Ovary (tissue), 9 donors: ENCODE results near the gene CCDC141. TPM values are rescaled to one million over a fixed set of nuclear protein-coding genes. Genes with fewer than 3 reads are reported as not detected.

ENCODE experiments used
- DNase-seq, 5 donors: peaks; one replicate each; pipeline ENCODE4 v3.0.0-alpha.2; 2019 to 2020
- H3K27ac ChIP-seq, 2 donors: fragments of 200-600 bp; one replicate each; pipeline versions ENCODE4 v1.5.1 to v1.8.0; 2019 to 2022
- H3K27me3 ChIP-seq: fragments of 200-600 bp; one replicate; pipeline ENCODE4 v1.8.0; 2022
- H3K36me3 ChIP-seq: fragments of 200-600 bp; sonication (generic); one replicate; pipeline ENCODE4 v1.5.1; 2019
- H3K4me1 ChIP-seq: one replicate; pipeline ENCODE4 v1.8.1; 2013; ENCODE audit warnings: mild to moderate bottlenecking, moderate library complexity; ENCODE audit not compliant: insufficient read depth
- H3K4me3 ChIP-seq: fragments of 200-600 bp; sonication (generic); one replicate; pipeline ENCODE4 v1.5.1; 2017
- H3K9me3 ChIP-seq, 2 donors: fragments of 200-600 bp in 1 of 2; sonication (generic) in 1 of 2; one replicate each; pipeline versions ENCODE4 v1.5.1 to v1.8.1; 2013 to 2019; ENCODE audit warnings: mild to moderate bottlenecking in 1 of 2, moderate library complexity in 1 of 2
- EP300 ChIP-seq: sonication (generic); formaldehyde crosslinking; IDR thresholded peaks from one replicate; pipeline ENCODE4 v1.6.1; 2017; ENCODE audit warnings: antibody characterized with exemption
- POLR2A ChIP-seq: fragments of 450-650 bp; IDR thresholded peaks from one replicate; pipeline ENCODE4 v1.6.1; 2017; ENCODE audit warnings: antibody characterized with exemption, mild to moderate bottlenecking, moderate library complexity
- WGBS, 3 donors: extraction: QIAGEN DNeasy Blood & Tissue Kit in 1 of 3; methylation state at CpG; one replicate each; pipeline versions ENCODE4 v1.1.5 to v1.1.7; 2013 to 2017; 5-methylcytosine and 5-hydroxymethylcytosine counted together
- intact Hi-C, 4 donors: fragments of 100-400 bp; cut with DNase I; formaldehyde crosslinking; loops; one replicate each; pipeline versions ENCODE4 v1.11.0 to v1.15.1; 2022 to 2023
- polyA plus RNA-seq, 2 donors: library from polyadenylated mRNA; stranded (reverse); fragments of 200-250 nt in 1 of 2; fragments of 350-450 nt in 1 of 2; fragmentation: Illumina TruSeq in 1 of 2; extraction: RNeasy Lipid Tissue Mini Kit (QIAGEN cat#74804) in 1 of 2; gene quantifications; one replicate each; pipeline ENCODE4 v1.2.3, GENCODE V29; 2013 to 2014
- total RNA-seq, 7 donors: library from RNA; depleted of rRNA in 2 of 7; stranded (reverse); fragments of >200 nt in 2 of 7; fragmentation: NEBNext Ultra II Directional in 3 of 7; extraction: Animal tissue kit (Norgen Biotek cat#: 25700) in 3 of 7; gene quantifications; one replicate each; pipeline versions ENCODE4 v1.1.0 to v1.2.4, GENCODE V29; 2016 to 2023
- TF ChIP-seq, protein P1 (sequence below), 3 donors: fragments of 450-650 bp in 2 of 3; fragments of 200-600 bp in 1 of 3; IDR thresholded peaks; one replicate each; pipeline versions ENCODE4 v1.5.1 to v1.8.0; 2016 to 2022; ENCODE audit warnings: antibody characterized with exemption in 3 of 3, mild to moderate bottlenecking in 1 of 3
- donor health status: DM: no; HTN: no; CAD: no; lungs with moderate emphysema.
- donor health status: DM: no; HTN: no; CAD: no.
- donor health status: Bipolar disorder and iron deficiency.
- donor health status: DM: yes; HTN: yes; CAD: no.
- donor health status: DM: no; HTN: no; CAD: no.
- donor health status: DM: yes; HTN: yes; CAD: no.

Gene CCDC141
- total and polyA plus RNA-seq, 9 donors, result 0.35 to 6.2 (median 0.77) TPM

DNA sequence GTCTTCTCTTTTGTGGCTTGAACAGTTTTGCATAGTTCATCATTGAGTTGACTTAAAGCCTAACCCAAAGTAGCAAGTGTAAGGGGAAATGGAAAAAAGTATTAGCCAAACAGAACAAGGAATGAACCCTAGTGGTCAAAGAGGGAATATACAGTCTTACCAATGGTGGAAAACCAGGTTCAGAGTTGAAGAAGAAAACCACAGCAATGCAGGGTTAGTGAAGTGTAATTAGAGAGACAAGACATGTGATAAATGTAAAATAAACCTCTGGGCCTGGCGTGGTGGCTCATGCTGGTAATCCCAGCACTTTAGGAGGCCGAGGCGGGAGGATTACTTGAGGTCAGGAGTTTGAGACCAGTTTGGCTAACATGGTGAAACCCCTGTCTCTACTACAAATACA is 245.1 kb downstream of the CCDC141 start:
- no peak for TF ChIP-seq POLR2A
- no peak for TF ChIP-seq EP300
- TF ChIP-seq, protein P1, sequence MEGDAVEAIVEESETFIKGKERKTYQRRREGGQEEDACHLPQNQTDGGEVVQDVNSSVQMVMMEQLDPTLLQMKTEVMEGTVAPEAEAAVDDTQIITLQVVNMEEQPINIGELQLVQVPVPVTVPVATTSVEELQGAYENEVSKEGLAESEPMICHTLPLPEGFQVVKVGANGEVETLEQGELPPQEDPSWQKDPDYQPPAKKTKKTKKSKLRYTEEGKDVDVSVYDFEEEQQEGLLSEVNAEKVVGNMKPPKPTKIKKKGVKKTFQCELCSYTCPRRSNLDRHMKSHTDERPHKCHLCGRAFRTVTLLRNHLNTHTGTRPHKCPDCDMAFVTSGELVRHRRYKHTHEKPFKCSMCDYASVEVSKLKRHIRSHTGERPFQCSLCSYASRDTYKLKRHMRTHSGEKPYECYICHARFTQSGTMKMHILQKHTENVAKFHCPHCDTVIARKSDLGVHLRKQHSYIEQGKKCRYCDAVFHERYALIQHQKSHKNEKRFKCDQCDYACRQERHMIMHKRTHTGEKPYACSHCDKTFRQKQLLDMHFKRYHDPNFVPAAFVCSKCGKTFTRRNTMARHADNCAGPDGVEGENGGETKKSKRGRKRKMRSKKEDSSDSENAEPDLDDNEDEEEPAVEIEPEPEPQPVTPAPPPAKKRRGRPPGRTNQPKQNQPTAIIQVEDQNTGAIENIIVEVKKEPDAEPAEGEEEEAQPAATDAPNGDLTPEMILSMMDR (IDR thresholded peaks at IDR 0.05), result no peak
- H3K27me3 ChIP-seq, result no peaks in the 10 kb centered on the region
- no peaks in the 10 kb centered on the region for H3K9me3 ChIP-seq
- H3K4me1 ChIP-seq, result no peaks in the 10 kb centered on the region
- H3K36me3 ChIP-seq, result no peaks in the 10 kb centered on the region
- DNase-seq, result no peak
- WGBS, 3 donors, result 59 to 97% (median 96%) methylated on average over 3 of the region's 3 CpGs
- intact Hi-C loops, result no loop called here
- no peak overlapping the region for H3K27ac ChIP-seq
- no peak overlapping the region for H3K4me3 ChIP-seq

DNA sequence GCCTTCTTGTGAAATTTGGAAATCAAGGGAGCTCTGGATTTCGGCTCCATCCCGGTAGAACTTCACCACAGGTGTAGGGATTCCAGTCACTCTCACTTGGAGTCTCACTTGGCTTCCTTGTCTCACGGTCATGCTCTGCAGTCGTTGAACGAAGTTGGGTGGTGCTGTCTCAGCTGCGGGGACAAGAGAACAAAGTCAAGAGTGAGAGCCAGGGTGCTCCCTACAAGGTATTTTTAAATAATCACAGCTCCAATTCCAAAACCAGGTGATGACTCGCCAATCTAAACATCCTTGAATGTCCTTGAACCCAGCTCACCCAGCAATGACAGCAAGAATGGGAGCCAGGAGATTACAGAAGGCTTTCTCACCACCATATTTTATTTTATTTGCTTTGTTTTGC is 249.4 kb downstream of the CCDC141 start:
- H3K36me3 ChIP-seq, result no peaks in the 10 kb centered on the region
- no peaks in the 10 kb centered on the region for H3K4me1 ChIP-seq
- WGBS, 3 donors, result 88 to 92% (median 90%) methylated on average over 7 of the region's 7 CpGs
- no peak for DNase-seq
- no peaks in the 10 kb centered on the region for H3K27me3 ChIP-seq
- no peak overlapping the region for H3K27ac ChIP-seq
- no peak for TF ChIP-seq EP300
- TF ChIP-seq POLR2A, result no peak
- TF ChIP-seq, protein P1 (IDR thresholded peaks at IDR 0.05), result no peak
- H3K4me3 ChIP-seq, result no peak overlapping the region
- H3K9me3 ChIP-seq, result no peaks in the 10 kb centered on the region
- intact Hi-C loops, result loop anchor here in 1 of 4 donors (2.0 kb wide), 1 partner anchor 112 kb away; no protein-coding TSS in a partner anchor

DNA sequence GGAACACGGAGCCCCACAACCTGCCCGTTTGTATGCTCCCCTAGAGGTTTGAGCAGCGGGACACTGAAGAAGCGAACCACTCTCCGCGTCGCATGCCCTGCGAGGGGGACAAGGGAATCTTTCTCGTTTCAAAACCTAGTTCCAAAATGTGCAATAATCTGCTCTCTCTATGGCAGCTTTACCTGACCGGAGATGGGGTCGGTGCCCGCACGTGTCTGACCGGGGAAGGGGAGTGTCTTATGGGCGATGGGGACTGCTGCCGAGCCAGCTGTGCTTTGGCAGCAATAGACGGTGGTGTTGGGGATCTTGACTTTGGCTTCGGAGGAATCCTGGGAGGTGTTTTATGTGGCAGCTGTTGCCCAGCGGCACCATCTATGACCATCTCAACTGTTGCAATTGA is 250.6 kb downstream of the CCDC141 start:
- Histone ChIP-seq H3K27me3 (no peaks in the 10 kb centered on the region), H3K4me3 (no peak overlapping the region), H3K9me3 (no peaks in the 10 kb centered on the region), H3K27ac (no peak overlapping the region), H3K4me1 (no peaks in the 10 kb centered on the region), H3K36me3 (no peaks in the 10 kb centered on the region)
- no peak for TF ChIP-seq POLR2A
- no peak for TF ChIP-seq EP300
- TF ChIP-seq, protein P1 (IDR thresholded peaks at IDR 0.05), result no peak
- intact Hi-C loops, result loop anchor here in 1 of 4 donors (5.0 kb wide), 1 partner anchor 118 kb away; no protein-coding TSS in a partner anchor
- DNase-seq, result no peak
- 93 to 96% (median 94%) methylated on average over 19 of the region's 19 CpGs for WGBS, 3 donors

DNA sequence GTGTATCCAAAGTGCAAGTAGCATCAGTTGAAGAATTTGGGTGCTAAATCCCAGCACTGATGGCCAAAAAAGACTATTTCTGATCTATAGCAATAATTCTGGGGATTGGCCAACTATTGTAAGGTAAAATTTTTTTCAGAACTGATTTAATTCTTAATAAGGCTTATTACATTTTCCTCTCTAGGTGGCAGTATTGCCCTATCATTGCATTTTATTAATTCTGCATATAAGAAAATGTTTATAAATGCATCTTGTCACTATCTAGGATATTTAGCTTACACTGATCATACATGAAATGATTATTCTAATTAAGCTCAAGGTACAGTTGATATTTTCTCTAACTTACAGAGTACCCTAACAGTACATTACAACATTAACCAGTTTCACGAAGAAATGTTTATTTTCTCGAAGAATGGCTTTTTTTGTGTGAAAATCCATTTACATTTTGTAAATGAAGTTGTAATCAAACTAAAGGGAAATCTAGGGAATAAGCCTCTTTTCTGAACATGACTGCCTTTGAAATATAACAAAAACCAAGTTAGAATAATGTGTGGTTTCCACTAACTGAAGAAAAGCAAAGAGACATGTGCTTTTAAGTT is 253.8 kb downstream of the CCDC141 start:
- WGBS, 3 donors, result 85 to 92% (median 87%) methylated on average over 2 of the region's 2 CpGs

More for the DNA sequence above, 253.8 kb downstream of the CCDC141 start:
- TF ChIP-seq EP300, result no peak
- TF ChIP-seq, protein P1 (IDR thresholded peaks at IDR 0.05), result peak; percentile 45 to 69 (median 45)
- no peak for TF ChIP-seq POLR2A
- no peaks in the 10 kb centered on the region for H3K4me1 ChIP-seq
- no peaks in the 10 kb centered on the region for H3K27me3 ChIP-seq
- no peak for DNase-seq
- intact Hi-C loops, result loop anchor here in 3 of 4 donors (1.0 to 5.0 kb wide), 3 partner anchors 118 to 121 kb away; no protein-coding TSS in a partner anchor
- H3K9me3 ChIP-seq, result no peaks in the 10 kb centered on the region
- no peaks in the 10 kb centered on the region for H3K36me3 ChIP-seq
- no peak overlapping the region for H3K27ac ChIP-seq
- no peak overlapping the region for H3K4me3 ChIP-seq
